ENCODE measurements around the gene NIT1. TPM values are rescaled to one million over a fixed set of nuclear protein-coding genes. Genes with fewer than 3 reads are reported as not detected.

NIT1 gene
- total and polyA plus RNA-seq, 2 of the 13 experiments (the other 11 are each of a cell fraction or from before 2014, with no cell fraction given), result 22.7 to 31.0 TPM

GRCh38 chr1:161153682-161154337, 35.9 kb downstream of the NIT1 start, which contains the start of gene UFC1 (continued):
- TF ChIP-seq GMEB1 (CRISPR knock-in tag; IDR thresholded peaks at IDR 0.05; ENCODE audit: borderline replicate concordance), result peak; percentile 63; the same call in 1 of the 2 replicates
- TF ChIP-seq ZNF468 (CRISPR knock-in tag; IDR thresholded peaks at IDR 0.05), result no peak
- TF ChIP-seq ZMYM3 (CRISPR knock-in tag; IDR thresholded peaks at IDR 0.05), result 0 out of 2 replicates have a peak, but pooled peaks have one; percentile 7
- no peak for TF ChIP-seq ZFP37 (CRISPR knock-in tag; IDR thresholded peaks at IDR 0.05; ENCODE audit: borderline replicate concordance)
- no peak for TF ChIP-seq KDM3A (CRISPR knock-in tag; IDR thresholded peaks at IDR 0.05; ENCODE audit: low read depth)
- TF ChIP-seq SUZ12 (IDR thresholded peaks at IDR 0.05; ENCODE audit: low read depth, low read length), result no peak
- no peak for TF ChIP-seq THRA (CRISPR knock-in tag; IDR thresholded peaks at IDR 0.05; ENCODE audit: borderline replicate concordance)
- 0 out of 2 replicates have a peak, but pooled peaks have one; percentile 27 for TF ChIP-seq ZSCAN9 (CRISPR knock-in tag; IDR thresholded peaks at IDR 0.05; ENCODE audit: borderline replicate concordance)
- peak; percentile 79; the same call in 1 of the 2 replicates for TF ChIP-seq NAIF1 (CRISPR knock-in tag; IDR thresholded peaks at IDR 0.05; ENCODE audit: borderline replicate concordance)
- TF ChIP-seq ZNF773 (CRISPR knock-in tag; IDR thresholded peaks at IDR 0.05; ENCODE audit: borderline replicate concordance), result no peak
- TF ChIP-seq NFATC3 (CRISPR knock-in tag; IDR thresholded peaks at IDR 0.05), result no peak
- no peak for TF ChIP-seq ZNF780A (CRISPR knock-in tag; IDR thresholded peaks at IDR 0.05)
- no peak for TF ChIP-seq ZFYVE20 (CRISPR knock-in tag; IDR thresholded peaks at IDR 0.05; ENCODE audit: borderline replicate concordance, low read depth)
- TF ChIP-seq, protein P1, sequence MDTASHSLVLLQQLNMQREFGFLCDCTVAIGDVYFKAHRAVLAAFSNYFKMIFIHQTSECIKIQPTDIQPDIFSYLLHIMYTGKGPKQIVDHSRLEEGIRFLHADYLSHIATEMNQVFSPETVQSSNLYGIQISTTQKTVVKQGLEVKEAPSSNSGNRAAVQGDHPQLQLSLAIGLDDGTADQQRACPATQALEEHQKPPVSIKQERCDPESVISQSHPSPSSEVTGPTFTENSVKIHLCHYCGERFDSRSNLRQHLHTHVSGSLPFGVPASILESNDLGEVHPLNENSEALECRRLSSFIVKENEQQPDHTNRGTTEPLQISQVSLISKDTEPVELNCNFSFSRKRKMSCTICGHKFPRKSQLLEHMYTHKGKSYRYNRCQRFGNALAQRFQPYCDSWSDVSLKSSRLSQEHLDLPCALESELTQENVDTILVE (CRISPR knock-in tag; IDR thresholded peaks at IDR 0.05), result no peak
- no peak for TF ChIP-seq ZNF691 (CRISPR knock-in tag; IDR thresholded peaks at IDR 0.05; ENCODE audit: borderline replicate concordance, low read depth)
- no peak for TF ChIP-seq ZNF12 (CRISPR knock-in tag; IDR thresholded peaks at IDR 0.05)
- TF ChIP-seq, protein P2, sequence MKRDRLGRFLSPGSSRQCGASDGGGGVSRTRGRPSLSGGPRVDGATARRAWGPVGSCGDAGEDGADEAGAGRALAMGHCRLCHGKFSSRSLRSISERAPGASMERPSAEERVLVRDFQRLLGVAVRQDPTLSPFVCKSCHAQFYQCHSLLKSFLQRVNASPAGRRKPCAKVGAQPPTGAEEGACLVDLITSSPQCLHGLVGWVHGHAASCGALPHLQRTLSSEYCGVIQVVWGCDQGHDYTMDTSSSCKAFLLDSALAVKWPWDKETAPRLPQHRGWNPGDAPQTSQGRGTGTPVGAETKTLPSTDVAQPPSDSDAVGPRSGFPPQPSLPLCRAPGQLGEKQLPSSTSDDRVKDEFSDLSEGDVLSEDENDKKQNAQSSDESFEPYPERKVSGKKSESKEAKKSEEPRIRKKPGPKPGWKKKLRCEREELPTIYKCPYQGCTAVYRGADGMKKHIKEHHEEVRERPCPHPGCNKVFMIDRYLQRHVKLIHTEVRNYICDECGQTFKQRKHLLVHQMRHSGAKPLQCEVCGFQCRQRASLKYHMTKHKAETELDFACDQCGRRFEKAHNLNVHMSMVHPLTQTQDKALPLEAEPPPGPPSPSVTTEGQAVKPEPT (CRISPR knock-in tag; IDR thresholded peaks at IDR 0.05; ENCODE audit: low read depth), result 0 out of 2 replicates have a peak, but pooled peaks have one; percentile 18
- TF ChIP-seq, protein P3, sequence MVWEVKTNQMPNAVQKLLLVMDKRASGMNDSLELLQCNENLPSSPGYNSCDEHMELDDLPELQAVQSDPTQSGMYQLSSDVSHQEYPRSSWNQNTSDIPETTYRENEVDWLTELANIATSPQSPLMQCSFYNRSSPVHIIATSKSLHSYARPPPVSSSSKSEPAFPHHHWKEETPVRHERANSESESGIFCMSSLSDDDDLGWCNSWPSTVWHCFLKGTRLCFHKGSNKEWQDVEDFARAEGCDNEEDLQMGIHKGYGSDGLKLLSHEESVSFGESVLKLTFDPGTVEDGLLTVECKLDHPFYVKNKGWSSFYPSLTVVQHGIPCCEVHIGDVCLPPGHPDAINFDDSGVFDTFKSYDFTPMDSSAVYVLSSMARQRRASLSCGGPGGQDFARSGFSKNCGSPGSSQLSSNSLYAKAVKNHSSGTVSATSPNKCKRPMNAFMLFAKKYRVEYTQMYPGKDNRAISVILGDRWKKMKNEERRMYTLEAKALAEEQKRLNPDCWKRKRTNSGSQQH (CRISPR knock-in tag; IDR thresholded peaks at IDR 0.05; ENCODE audit: low read depth), result peak; percentile 91
- TF ChIP-seq, protein P4, sequence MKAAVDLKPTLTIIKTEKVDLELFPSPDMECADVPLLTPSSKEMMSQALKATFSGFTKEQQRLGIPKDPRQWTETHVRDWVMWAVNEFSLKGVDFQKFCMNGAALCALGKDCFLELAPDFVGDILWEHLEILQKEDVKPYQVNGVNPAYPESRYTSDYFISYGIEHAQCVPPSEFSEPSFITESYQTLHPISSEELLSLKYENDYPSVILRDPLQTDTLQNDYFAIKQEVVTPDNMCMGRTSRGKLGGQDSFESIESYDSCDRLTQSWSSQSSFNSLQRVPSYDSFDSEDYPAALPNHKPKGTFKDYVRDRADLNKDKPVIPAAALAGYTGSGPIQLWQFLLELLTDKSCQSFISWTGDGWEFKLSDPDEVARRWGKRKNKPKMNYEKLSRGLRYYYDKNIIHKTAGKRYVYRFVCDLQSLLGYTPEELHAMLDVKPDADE (CRISPR knock-in tag; IDR thresholded peaks at IDR 0.05), result no peak
